ENCODE results near the gene MRPS18C. TPM values are rescaled to one million over a fixed set of nuclear protein-coding genes. Genes with fewer than 3 reads are reported as not detected.
"Not testable (repeated sequence)": the region's sequence is repeated elsewhere in the genome, so short reads cannot be mapped to it uniquely, and the experiment has no call there.

Gene MRPS18C
- polyA plus RNA-seq, 6 donors from 2014 or later = 58.5 to 88.7 (median 81.4) TPM

DNA sequence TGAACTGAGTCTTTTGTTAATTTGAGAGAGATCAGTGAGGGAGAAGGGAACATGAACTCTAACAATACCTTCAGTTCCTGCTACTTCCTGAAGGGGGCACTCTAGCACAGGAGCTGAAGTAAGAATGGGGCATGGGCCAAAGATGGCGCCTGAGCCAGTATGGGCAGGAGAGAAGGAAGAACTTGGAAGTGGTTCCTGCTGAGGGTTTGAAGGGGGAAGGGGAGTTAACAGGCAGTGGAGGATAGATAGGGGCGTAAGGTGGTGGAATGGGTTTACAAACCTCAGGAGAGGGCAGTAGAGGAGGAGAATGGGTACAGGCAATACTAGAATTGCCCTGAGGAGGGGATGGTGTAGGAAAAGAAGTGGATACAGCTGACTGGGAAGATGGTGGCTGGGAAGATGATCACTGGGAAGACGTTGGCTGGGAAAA is 53.3 kb downstream of the MRPS18C start:
- H3K36me3 Mint-ChIP-seq; H3K9me3 Mint-ChIP-seq; H3K4me1 Mint-ChIP-seq; H3K27me3 Mint-ChIP-seq; ATAC-seq (ENCODE audit: low read depth in 2 of 2); H3K4me3 Mint-ChIP-seq: not testable (repeated sequence)
- peak; percentile 33 for DNase-seq
- peak overlapping the region in 1 of 6 donors; percentile 37 for H3K27ac Mint-ChIP-seq

DNA sequence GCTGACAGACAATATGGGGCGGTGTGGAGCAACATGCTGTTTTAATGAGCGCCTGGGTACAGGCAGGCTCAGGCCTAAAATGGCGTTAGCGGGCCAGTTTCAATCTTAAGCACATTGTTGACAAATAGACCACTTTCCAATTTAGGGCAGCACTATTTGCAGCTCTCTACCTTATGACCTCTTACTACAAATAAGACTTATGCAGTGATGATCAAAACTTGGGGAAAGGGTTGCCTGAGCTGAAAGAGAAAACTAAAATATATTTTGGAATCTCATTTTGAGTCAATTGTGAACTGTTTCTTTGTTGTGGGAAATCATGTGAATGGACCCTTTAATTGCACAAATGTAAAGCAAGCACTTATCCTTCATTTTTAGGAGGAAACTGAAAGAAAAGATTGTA is 54.6 kb downstream of the MRPS18C start:
- ATAC-seq (ENCODE audit: low read depth in 2 of 2) (no peak), DNase-seq (no peak)
- H3K27ac Mint-ChIP-seq = no peak overlapping the region
- H3K36me3 Mint-ChIP-seq = no peaks in the 10 kb centered on the region
- peaks cover 0 to 4% (median 0%) of the 10 kb centered on the region in 3 donors for H3K4me1 Mint-ChIP-seq
- no peaks in the 10 kb centered on the region for H3K27me3 Mint-ChIP-seq
- H3K4me3 Mint-ChIP-seq = no peak overlapping the region
- H3K9me3 Mint-ChIP-seq = peaks cover 0 to 5% (median 0%) of the 10 kb centered on the region in 7 donors

Other genes starting within 250 kb of the MRPS18C start
- gene COQ2, start 171.3 kb upstream of the MRPS18C start, polyA plus RNA-seq (ENCODE audit: low read depth in 6 of 6) = 10 to 100 TPM in 5 of 6 donors, 1 to 10 TPM in 1; 3.2 to 12.4 (median 11.5) TPM
- 1 to 10 TPM in 5 of 6 donors, under 1 TPM in 1; 0.98 to 2.8 (median 2.5) TPM for gene HPSE, start 121.2 kb upstream of the MRPS18C start, polyA plus RNA-seq (ENCODE audit: low read depth in 6 of 6)
- gene HELQ, start 235 bp upstream of the MRPS18C start, polyA plus RNA-seq (ENCODE audit: low read depth in 6 of 6) = 10 to 100 TPM; 31.6 to 41.1 (median 39.7) TPM
- gene ABRAXAS1, start 29.0 kb downstream of the MRPS18C start, polyA plus RNA-seq (ENCODE audit: low read depth in 6 of 6) = 10 to 100 TPM in 5 of 6 donors, 1 to 10 TPM in 1; 8.7 to 21.2 (median 14.7) TPM
- under 1 TPM in 1 of 6 donors, not detected in 5; 0.53 TPM for gene GPAT3, start 80.0 kb downstream of the MRPS18C start, polyA plus RNA-seq (ENCODE audit: low read depth in 6 of 6)